HG03060 (cell line): Measurements from ENCODE around the gene TRIM17.

Experiments
- ATAC-seq: cut with Tn5 transposase; IDR thresholded peaks from one replicate; pipeline ENCODE4 v1.9.1; 2021; ENCODE audit warnings: low read depth, moderate number of reproducible peaks; ENCODE audit not compliant: unreplicated experiment

TRIM17 gene

DNA sequence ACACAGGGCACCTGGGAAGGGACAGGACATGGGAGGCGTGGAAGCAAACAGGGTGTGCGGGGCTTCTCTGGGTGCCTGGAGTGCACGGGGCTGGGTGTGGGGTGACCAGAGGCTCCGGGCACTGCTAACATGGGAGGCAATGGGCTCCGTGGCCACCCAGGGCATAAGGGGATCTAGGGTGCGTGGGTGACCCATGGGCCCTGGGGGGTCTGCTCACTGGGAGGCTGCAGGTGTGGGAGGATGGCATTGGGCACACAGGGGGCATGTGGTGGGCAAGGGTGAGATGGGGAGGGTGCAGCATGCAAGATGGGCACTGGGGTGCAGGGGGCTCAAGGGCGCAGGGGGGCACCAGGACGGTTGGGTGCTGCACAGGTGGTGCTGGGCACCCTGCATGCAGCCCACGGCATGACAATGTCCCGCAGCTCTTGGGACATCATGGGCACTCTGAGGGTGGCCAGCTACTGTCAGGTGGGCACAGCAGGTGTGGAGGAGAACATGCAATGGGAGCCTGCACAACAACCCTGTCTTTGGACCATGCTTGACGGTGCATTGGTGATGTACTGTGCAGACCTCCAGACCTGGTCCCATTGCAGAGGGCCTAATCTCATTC is 25.1 kb downstream of the TRIM17 start:
- ATAC-seq: no peak

DNA sequence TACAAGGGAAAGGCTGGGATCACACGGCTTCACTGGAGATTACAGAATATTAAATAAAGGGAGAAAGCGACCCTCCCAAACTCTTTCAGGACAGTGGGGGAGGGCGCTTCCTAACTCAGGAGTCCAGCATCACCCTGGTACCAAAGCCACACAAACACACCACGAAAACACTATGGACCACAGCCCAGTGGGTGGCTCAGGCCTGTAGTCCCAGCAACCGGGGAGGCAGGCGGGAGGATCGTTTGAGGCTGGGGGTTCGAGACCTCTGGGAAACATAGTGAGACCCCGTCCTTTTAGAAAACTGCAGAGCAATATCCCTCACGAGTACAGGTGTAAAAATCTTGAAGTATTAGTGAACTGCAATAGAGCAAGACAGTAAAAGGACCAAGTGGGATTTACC is 26.0 kb downstream of the TRIM17 start:
- ATAC-seq: no peak

DNA sequence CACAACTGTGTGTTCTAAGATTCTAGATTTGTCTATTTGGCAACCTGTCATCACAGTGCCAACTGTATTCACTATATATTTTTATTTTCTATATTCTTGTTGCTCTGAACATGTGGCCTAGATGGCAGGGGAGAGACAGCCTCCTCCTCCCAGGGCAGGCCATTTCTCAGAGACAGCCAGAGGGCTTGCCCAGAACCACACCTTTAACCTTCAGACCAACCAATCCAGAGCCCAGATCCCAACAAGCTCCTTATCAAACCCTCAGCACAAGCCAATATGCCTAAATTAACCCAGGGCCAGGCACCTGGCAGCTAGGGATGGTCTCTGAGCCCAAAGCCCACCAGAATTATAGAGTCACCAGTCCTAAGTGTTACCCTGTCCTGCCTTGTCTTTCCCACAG is 29.3 kb downstream of the TRIM17 start:
- no peak for ATAC-seq

DNA sequence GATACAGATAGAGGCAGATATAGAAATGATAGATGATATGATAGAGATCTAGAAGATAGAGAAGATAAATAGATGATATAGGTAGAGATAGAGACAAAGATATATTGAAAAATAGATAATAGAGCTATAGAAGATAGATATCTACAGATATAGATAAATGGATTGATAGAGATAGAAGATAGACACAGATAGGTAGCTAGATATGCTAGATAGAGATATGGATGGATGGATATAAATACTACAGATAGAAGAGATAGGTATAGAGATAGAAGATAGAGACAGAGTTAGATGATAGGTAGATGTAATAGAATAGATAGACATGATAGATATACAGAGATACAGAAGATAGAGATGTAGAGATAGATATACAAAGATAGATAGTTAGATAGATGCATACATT is 31.4 kb downstream of the TRIM17 start:
- no peak for ATAC-seq

DNA sequence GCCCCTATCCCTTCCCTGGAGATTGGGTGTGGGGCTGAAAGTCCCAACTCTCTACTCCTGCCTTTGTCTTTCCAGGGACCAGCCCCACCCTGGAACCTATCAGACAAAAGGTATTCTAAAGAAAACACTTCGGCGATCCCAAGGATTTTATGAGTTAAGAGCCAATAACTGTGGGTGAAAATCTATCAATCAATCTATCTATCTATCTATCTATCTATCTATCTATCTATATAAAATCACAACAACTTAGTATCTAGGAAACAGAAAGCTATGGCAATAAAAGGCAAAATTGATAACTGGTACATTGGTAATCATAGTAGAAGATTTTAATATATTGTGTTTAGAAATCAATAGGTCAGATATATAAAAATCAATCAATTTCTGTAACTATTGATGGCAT is 32.9 kb downstream of the TRIM17 start:
- ATAC-seq: no peak

DNA sequence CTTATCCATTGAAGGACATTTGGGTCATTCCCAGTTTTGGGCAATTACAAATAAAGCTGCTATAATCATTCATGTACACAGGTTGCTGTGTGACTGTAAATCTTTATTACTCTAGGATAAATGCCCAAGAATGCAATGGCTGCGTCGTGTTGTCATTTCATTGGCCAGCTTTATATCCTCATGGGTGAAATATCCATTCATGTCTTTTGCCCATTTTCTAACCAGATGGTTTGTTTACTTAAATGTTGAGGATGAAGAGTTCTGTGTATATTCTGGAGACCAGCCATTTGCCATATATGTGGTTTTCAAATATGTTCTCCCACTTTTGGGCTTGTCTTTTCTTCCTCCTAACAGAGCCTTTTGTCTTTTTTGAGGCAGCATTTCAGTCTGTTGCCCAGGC is 35.3 kb downstream of the TRIM17 start:
- ATAC-seq: no peak

DNA sequence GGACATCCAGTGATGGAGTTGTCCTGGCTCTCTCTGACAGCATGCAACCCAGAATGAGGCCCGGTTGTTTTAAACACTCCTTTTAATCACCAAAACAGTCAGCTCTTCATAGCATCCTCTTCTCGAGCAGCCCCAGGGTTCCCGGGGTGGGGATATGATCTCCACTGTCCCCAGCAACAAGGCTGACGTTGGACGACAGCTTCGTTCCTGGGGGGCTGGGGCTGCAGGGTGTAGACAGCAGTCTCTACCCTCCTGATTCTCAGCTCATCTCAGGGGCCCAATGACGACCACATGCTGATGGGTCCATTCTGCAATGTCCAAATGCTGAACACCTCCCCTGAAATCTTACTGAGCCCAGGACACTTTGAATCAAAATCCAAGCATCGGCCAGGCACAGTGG is 37.0 kb downstream of the TRIM17 start:
- ATAC-seq: no peak

DNA sequence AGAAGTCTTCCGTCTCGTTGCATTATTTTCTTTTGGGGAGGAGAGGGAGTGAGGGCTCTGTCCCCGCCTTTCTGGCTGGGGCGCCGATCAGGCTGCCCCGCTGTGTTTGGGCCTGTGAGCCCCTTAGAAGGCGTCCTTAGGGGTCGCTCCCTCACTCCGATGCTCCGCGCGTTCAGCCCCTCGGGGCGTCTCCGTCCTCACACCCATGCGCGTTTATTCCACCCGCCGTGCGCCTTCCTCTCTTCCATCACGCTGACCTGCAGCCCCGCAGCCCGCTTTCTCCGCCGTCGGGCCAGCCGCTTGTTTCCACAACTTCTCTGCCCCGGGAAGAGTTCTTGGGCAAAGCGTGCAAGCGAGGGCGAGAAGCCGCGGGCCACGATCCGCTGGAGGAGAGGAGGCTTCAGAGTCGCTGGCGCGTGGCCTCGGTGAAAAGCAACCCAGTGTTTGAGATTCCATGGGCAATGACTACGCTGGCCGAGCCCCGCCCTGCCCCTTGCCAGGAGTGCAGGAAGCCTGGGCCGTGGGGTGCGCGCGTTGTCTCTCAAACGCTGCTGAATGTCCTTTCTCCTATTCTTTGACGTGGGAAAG is 37.7 kb downstream of the TRIM17 start:
- ATAC-seq: no peak

DNA sequence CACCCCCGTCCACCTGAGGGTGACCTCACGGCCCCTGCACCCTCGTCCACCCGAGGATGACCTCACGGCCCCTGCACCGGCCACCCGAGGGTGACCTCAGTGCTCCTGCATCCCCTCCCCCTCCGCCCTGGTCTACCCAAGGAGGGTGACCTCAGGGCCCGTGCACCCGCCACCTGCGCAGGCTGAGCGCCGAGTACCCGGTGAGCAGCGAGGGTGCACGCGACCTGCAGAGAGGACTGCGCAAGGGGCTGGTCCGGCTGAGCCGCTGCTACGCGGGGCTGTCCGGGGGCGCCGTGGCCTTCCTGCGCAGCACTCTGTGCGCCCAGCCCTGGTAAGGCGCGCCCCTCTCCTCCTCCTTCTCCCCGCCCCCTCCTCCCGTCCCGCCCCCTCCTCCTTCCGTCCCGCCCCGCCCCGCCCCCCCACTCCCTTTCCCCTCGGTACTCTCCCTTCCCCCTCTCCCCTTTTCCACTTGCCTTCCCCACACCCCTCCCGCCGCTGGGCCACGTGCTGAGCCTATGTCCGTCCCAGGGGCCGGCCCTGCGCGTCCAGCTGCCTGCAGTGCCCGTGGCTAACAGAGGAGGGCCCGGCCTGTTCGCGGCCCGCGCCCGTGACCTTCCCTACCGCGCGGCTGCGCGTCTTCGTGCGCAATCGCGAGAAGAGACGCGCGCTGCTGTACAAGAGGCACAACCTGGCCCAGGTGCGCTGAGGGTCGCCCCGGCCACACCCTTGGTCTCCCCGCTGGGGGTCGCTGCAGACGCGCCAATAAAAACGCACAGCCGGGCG is 38.4 kb downstream of the TRIM17 start:
- no peak for ATAC-seq

DNA sequence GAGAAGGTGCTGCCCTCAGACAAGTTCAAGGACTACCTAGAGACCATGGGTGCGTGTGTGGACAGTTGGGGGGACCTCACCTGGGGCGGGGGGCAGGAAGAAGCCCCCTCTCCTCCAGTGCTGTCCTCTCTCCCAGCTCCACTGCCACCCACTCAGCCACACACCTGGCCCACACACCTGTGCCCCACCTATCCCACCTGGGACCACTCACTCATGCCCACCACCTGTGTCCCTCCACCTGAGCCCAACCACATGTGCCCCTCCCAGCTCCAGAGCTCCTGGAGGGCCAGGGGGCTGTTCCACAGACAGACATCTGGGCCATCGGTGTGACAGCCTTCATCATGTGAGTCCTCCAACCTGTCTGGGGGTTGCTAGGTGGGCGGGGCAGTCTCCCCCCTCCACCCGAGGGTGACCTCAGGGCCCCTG is 39.0 kb downstream of the TRIM17 start:
- ATAC-seq: no peak

DNA sequence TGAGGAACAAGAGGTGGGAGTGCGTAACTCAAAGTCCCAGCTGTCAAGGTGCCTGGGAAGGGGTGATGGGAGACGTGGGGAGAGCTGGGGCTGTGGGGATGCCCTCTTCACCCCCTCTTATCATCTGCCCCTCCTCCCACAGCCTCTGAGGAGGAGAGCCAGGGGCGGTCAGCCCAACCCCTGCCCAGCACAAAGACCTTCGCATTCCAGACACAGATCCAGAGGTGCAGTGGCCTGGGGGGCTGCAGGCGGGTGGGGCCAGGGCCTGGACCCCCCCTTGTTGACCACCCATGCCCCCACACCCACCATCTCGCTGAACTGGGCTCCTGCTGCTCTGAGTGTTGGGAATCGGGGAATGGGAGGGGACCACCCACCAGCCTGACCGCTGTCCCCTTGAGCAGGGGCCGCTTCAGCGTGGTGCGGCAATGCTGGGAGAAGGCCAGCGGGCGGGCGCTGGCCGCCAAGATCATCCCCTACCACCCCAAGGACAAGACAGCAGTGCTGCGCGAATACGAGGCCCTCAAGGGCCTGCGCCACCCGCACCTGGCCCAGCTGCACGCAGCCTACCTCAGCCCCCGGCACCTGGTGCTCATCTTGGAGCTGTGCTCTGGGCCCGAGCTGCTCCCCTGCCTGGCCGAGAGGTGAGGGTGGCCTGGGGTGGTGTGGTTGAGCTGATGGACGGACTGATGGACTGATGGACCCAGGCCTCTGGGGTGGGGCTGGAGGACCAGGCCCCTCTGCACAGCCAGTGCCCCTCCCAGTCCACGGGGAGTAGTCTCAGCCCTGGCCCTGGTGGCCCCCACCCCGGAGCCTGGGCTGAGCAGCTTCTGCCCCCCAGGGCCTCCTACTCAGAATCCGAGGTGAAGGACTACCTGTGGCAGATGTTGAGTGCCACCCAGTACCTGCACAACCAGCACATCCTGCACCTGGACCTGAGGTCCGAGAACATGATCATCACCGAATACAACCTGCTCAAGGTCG is 39.7 kb downstream of the TRIM17 start:
- no peak for ATAC-seq

DNA sequence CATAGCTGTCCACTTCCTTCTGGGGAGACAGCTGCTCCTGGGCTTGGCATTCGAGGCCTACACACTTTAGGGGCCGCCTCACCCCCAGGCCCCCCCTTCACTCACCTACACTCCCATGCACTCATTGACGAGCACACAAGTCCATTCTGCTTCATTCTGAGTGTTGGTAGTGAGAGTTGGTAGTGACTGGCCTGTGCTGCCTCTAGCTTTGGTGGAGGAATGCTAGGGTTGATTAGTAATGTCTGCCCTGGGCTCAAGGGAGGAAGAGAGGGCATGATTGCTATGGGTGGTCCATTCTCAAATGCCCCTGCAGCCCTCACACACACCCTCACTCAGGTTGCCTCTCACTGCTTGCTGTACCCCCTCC is 40.4 kb downstream of the TRIM17 start:
- ATAC-seq: no peak

DNA sequence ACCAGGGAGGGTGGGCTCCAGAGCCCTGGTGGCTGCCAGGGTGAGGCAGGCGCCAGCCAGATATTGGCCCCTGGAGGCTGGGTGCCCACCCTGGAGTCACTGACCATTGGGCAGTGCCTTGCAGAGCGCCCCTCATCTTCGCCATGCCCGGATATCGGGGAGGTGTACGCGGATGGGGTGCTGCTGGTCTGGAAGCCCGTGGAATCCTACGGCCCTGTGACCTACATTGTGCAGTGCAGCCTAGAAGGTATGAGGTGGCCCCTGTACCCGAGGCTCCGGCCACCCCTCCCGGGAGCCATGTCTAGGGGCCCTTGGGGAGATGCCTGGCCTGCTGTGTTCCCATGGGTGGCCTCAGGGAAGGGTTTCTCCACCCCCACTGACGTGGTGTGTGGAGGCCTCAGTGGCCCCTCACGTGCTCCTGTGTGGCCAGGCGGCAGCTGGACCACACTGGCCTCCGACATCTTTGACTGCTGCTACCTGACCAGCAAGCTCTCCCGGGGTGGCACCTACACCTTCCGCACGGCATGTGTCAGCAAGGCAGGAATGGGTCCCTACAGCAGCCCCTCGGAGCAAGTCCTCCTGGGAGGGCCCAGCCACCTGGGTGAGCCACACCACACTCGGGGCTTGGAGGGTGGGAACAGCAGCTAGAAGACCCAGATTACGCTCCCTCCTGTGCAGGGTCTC is 40.9 kb downstream of the TRIM17 start:
- ATAC-seq: no peak

DNA sequence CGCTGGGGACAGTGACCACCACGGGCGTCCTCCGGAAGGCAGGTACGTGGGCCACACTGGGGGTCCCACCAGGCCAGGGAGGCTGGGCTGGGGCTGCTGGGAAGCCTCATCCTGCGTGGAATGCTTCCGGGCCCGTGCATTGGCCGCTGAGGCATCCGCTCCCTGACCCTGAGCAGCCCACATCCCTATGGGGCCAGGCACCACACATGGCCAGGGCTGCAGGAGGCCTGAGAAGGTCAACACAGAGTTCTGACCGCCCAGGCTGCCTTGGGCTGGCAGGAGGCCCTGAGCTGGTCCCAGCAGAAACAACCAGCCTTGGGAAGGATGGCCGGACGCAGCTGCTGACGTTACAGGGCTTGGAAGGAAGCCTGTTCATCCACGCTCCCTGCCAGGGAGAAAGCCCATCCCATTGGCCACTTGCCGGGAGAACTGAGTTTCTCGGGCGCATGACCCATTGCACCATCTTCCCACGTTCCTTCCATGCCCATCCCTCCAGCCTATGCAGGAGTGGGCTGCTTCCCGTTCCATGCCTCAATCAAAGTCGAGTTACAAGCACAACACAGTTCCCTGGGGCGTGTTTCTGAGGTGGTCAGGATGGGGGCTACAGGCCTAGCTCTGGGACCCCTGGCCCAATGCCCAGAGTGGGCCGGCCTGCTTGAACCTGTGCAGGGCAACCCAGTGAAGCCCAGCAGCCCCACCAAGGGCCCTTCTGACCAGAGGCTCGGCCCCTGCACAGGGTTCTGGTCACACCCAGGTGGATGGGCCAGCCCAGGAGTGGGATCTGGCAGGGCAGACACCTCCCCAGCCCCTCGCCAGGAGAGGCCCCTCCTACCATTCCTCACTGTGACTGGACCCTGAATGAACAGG is 41.7 kb downstream of the TRIM17 start:
- ATAC-seq: no peak

DNA sequence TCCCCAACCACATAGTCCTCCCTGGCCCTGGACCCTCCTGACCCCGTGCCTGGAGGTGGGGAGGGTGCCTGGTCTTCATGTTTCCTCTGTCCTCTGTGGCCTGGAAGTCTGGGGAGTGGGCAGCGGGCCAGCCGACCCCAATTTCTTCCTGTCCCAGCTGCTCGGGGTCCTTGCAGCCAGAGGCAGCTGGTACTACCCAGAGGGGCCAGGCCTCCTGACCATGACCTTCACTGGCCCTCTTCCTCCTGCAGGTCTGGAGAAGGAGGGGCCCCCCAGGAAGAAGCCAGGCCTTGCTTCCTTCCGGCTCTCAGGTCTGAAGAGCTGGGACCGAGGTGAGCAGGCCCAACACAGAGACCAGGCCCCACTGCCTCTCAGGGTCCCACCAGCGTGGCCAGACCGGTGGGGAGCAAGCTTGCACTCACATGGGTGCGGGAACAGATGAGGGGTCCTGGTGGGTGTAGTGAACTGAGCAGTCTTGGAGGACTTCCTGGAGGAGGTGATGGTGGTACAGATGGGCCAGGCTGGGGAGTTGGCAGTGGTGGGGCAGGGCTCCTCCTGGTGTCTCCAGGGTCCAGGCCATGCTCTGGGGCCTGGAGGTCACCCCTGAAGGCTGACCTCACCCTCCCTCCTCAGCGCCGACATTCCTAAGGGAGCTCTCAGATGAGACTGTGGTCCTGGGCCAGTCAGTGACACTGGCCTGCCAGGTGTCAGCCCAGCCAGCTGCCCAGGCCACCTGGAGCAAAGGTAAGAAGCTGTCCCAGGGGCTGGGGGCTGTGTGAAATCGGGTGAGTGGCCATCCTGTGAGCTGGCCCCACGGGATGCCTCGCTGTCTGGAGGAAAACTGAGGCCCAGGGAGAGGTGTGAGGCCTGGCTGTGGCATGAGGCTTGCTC is 42.7 kb downstream of the TRIM17 start:
- ATAC-seq: no peak

DNA sequence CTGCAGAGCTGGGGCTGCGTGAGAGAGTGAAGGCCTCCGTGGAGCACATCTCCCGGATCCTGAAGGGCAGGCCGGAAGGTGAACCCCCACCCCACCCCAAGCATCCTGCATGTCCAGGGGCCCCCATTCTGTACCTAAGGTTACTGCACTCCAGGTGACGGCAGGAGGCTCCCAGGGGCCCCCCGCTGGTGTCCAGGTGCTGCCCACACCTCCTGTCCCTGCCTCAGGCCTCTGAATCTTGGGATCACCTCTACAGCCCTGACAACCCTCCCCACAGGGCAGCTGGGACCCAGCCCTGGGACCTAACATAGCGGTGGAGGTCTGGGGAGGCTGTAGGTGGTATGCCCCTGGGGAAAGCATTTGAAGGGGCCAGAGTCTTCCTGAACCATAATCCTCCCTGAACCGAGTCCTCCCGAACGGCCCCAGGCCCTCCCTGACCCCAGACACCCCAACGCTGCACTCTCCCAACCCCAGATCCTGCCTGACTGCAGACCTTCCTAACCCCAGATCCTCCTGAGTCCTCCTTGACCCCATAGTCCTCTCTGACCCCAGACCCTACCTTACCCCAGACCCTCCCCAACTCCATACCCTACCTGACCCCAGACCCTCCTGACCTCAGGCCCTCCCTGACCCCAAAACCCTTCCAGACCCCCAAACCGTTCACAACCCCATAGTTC is 43.5 kb downstream of the TRIM17 start:
- ATAC-seq: no peak

DNA sequence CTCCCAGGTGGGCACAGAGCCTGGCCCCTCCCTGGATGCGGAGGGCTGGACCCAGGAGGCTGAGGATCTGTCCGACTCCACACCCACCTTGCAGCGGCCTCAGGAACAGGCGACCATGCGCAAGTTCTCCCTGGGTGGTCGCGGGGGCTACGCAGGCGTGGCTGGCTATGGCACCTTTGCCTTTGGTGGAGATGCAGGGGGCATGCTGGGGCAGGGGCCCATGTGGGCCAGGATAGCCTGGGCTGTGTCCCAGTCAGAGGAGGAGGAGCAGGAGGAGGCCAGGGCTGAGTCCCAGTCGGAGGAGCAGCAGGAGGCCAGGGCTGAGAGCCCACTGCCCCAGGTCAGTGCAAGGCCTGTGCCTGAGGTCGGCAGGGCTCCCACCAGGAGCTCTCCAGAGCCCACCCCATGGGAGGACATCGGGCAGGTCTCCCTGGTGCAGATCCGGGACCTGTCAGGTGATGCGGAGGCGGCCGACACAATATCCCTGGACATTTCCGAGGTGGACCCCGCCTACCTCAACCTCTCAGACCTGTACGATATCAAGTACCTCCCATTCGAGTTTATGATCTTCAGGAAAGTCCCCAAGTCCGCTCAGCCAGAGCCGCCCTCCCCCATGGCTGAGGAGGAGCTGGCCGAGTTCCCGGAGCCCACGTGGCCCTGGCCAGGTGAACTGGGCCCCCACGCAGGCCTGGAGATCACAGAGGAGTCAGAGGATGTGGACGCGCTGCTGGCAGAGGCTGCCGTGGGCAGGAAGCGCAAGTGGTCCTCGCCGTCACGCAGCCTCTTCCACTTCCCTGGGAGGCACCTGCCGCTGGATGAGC is 44.3 kb downstream of the TRIM17 start:
- no peak for ATAC-seq
